HG02588 (cell line): ENCODE results near the gene SLC6A9.

Source experiments
- ATAC-seq: cut with Tn5 transposase; IDR thresholded peaks from one replicate; pipeline ENCODE4 v1.9.1; 2021; ENCODE audit warnings: mild to moderate bottlenecking, moderate library complexity; ENCODE audit not compliant: unreplicated experiment

The SLC6A9 gene

DNA sequence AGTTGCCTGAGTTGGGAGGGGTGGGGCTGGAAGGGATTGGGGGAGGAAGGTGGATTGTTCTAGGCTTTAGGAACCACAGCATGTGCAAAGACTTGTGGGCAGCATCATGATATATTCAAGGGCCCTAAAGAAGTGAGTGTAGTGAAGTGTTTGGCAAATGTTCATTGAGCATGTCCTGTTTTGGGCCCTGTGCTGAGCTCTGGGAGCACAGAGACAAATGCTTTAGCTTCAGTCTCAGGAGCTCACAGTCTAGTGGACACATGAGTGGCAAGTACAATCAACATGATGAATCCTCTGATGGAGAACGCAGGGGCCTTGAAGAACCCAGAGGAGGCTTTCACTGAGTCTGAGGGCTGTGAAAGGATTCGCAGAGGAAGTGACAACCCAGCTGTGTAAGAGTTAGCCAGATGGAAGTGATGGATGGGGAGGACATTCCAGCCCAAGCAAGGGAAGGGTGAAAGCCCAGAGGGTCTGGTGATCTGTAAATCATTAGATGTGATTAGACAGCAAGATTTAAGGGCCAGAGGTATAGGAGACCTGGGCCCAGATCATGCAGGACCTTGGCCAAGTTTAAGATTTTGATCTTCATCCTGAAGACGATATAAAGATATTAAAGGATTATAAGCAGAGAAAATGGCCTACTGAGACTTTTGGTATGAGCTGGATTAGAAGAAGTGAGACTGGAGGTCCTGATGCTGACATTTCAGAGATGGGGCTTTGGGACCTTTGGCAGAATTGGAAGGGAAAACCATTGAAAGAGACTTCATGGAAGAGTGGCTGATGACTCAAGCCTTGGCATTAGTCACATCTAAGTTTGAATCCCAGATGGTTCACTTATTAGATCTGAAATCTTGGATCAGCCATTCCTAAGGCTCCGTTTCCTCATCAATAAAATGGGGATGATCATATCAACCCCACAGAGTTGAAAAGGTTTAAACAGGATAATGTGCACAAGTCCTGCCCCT, 80.0 kb downstream of the SLC6A9 start:
- ATAC-seq, result no peak

DNA sequence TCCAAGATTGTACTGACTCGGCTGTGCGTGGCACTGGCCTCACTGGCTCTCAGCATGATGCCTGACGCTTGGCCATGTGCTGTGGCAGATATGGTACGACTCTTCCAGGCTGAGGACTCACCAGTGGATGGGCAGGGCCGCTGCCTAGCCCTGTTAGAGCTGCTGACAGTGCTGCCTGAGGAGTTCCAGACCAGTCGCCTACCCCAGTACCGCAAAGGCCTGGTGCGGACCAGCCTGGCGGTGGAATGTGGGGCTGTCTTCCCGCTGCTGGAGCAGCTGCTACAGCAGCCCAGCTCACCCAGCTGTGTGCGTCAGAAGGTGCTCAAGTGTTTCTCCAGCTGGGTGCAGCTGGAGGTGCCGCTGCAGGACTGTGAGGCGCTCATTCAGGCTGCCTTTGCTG, 81.6 kb downstream of the SLC6A9 start:
- no peak for ATAC-seq

DNA sequence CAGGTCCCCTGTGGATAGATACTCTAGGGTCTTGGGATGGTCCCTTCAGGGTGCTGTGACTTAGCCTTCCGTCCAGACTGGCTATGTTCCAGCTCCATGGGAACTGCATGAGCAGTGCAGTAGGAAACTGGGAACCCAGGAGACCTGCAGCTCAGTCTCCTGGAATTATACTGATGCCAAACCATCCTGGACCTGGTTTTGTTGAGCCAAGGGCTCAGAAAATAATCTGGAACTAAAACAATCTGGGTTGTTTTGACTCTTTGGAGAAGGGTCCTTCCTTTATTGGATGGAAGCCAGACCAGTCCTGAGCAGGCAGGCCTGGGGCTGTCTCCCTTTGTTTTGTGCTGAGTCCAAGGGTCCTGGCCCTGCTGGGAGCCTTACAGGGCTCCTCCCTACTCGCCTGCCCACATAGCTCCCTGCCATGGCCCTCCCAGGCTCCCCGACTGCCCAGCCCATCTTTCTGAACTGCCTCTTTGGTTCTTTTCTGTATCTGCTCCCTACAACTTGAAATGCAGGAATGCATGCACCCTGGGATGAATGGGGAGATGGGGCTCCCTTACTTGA, 83.3 kb downstream of the SLC6A9 start:
- no peak for ATAC-seq

DNA sequence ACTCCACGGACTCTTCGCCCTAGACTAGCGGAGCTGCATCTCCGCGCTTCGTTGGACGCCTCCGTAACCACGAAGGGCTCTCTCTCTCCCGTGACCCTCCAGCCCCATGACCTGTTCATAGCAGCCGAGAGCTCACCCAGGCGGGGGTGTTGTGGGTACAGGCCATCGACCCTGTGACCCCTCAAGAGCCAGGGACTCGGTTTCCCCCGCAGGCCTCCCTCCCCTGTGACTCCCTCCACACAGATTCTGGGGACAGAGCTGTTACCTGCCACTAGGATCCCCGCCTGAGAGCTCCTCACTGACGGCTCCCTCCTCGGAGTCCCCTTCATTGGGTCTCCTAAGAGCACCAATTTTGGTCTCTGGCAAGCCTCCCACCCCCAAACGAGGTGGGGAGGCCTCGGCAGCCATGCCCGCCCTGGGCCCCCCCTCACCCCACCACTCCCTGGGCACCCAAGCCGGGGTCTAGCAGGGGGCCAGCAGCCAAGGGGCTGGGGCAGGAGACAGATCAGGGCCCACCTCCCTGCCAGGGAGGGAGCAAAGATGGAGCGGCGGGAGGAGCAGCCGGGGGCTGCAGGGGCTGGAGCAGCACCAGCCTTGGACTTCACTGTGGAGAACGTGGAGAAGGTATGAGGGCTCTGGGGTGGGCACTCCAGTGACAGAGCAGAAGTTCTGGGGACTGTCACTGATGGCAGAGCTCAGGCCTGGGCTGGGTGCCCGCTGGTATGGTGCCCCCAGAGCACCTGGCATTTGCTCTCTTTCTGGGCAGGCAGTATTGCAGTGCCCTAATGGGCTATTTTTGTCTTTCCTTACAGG, 84.0 kb downstream of the SLC6A9 start:
- peak; percentile 12 for ATAC-seq
